HepG2 (cell line): ENCODE data around the gene SLC2A10. TPM values are rescaled to one million over a fixed set of nuclear protein-coding genes. Genes with fewer than 3 reads are reported as not detected.

Source experiments
- BRD4 ChIP-seq: sonication (generic); formaldehyde crosslinking; IDR thresholded peaks from 2 replicates; pipeline ENCODE4 v1.4.0; 2020; ENCODE audit warnings: missing genetic modification reagents
- CHD4 ChIP-seq: fragments of 200-600 bp; sonication (generic); IDR thresholded peaks from 2 replicates; pipeline ENCODE4 v1.7.0; 2017; ENCODE audit warnings: mild to moderate bottlenecking, low read length, borderline replicate concordance
- EP300 ChIP-seq, 3 experiments: sonication (generic) in 1 of 3; formaldehyde crosslinking in 1 of 3; IDR thresholded peaks; 2 replicates each; pipeline versions ENCODE4 v1.5.1 to v1.6.1; 2011 to 2020; ENCODE audit warnings: low read depth in 2 of 3, low read length in 2 of 3, borderline replicate concordance in 1 of 3, improper control_type of control experiment in 1 of 3, mild to moderate bottlenecking in 1 of 3, missing genetic modification reagents in 1 of 3, moderate library complexity in 1 of 3
- HNF4A ChIP-seq: sonication (generic); formaldehyde crosslinking; IDR thresholded peaks from 2 replicates; pipeline ENCODE4 v1.4.0; 2020; ENCODE audit warnings: missing genetic modification reagents
- HOXA3 ChIP-seq: sonication (generic); formaldehyde crosslinking; IDR thresholded peaks from 2 replicates; pipeline ENCODE4 v1.5.0; 2020; ENCODE audit warnings: missing genetic modification reagents
- KAT8 ChIP-seq: IDR thresholded peaks from 2 replicates; pipeline ENCODE4 v1.6.1; 2016; ENCODE audit warnings: missing genetic modification reagents, missing compliant biosample characterization
- KLF9 ChIP-seq: IDR thresholded peaks from 2 replicates; pipeline ENCODE4 v1.6.1; 2016; ENCODE audit warnings: low read depth
- MIER2 ChIP-seq: IDR thresholded peaks from 2 replicates; pipeline ENCODE4 v1.6.1; 2016; ENCODE audit warnings: missing biosample characterization, missing genetic modification reagents
- MYC ChIP-seq: sonication (generic); formaldehyde crosslinking; IDR thresholded peaks from 2 replicates; pipeline ENCODE4 v1.9.0; 2021; ENCODE audit warnings: missing genetic modification reagents, borderline replicate concordance
- RCOR2 ChIP-seq: IDR thresholded peaks from 2 replicates; pipeline ENCODE4 v1.6.1; 2016; ENCODE audit warnings: missing biosample characterization, missing genetic modification reagents
- SKI ChIP-seq: fragments of 450-650 bp; IDR thresholded peaks from one replicate; pipeline ENCODE4 v1.6.1; 2018; ENCODE audit warnings: mild to moderate bottlenecking; ENCODE audit not compliant: partially characterized antibody
- TARDBP ChIP-seq: sonication (generic); formaldehyde crosslinking; IDR thresholded peaks from 2 replicates; pipeline ENCODE4 v1.8.0; 2022; ENCODE audit warnings: mild to moderate bottlenecking, missing genetic modification reagents
- TEAD3 ChIP-seq: optimal IDR thresholded peaks from 2 replicates; pipeline ENCODE3; 2016; ENCODE audit warnings: borderline replicate concordance
- ZBTB7B ChIP-seq: sonication (generic); formaldehyde crosslinking; IDR thresholded peaks from 2 replicates; pipeline ENCODE4 v1.4.0; 2020; ENCODE audit warnings: missing genetic modification reagents
- ZMYM3 ChIP-seq: sonication (generic); formaldehyde crosslinking; IDR thresholded peaks from 2 replicates; pipeline ENCODE4 v1.5.1; 2020; ENCODE audit warnings: mild to moderate bottlenecking, missing genetic modification reagents
- ZSCAN20 ChIP-seq: sonication (generic); formaldehyde crosslinking; IDR thresholded peaks from 2 replicates; pipeline ENCODE4 v1.4.0; 2020; ENCODE audit warnings: missing genetic modification reagents, mild to moderate bottlenecking, borderline replicate concordance
- polyA plus RNA-seq, 8 experiments: library from polyadenylated mRNA; depleted of rRNA in 3 of 8; stranded (reverse) in 7 of 8; unstranded in 1 of 8; fragments of >200 nt; fragmentation: Illumina TruSeq in 4 of 8; extraction: Trizol in 4 of 8; gene quantifications; 2 replicates each; pipeline versions ENCODE4 v1.2.1 to v1.2.3, GENCODE V29; 2011 to 2016; ENCODE audit warnings: low read depth in 4 of 8, missing spikeins in 1 of 8, mixed read lengths in 1 of 8; ENCODE audit not compliant: insufficient read depth in 1 of 8
- total RNA-seq, 5 experiments: library from RNA; depleted of rRNA; stranded (reverse); fragments of >200 nt; fragmentation: Illumina TruSeq; extraction: Trizol; gene quantifications; 2 replicates each; pipeline ENCODE4 v1.2.3, GENCODE V29; 2016; ENCODE audit warnings: low read depth in 1 of 5
- TF ChIP-seq, protein P1 (sequence below): IDR thresholded peaks from 2 replicates; pipeline ENCODE4 v1.6.1; 2016
- TF ChIP-seq, protein P2 (sequence below): sonication (generic); formaldehyde crosslinking; IDR thresholded peaks from 2 replicates; pipeline ENCODE4 v1.4.0; 2020; ENCODE audit warnings: missing genetic modification reagents, borderline replicate concordance
- TF ChIP-seq, protein P3 (sequence below): sonication (generic); formaldehyde crosslinking; conservative IDR thresholded peaks from 2 replicates; pipeline ENCODE4 v1.4.0; 2020; ENCODE audit warnings: mild to moderate bottlenecking, missing genetic modification reagents, moderate library complexity
- TF ChIP-seq, protein P4 (sequence below): sonication (generic); IDR thresholded peaks from 2 replicates; pipeline ENCODE4 v1.6.1; 2016; ENCODE audit warnings: low read depth, borderline replicate concordance

SLC2A10 gene
- total and polyA plus RNA-seq, 2 of the 13 experiments (the other 11 are each of a cell fraction or from before 2014, with no cell fraction given), result 16.0 to 18.4 TPM

DNA sequence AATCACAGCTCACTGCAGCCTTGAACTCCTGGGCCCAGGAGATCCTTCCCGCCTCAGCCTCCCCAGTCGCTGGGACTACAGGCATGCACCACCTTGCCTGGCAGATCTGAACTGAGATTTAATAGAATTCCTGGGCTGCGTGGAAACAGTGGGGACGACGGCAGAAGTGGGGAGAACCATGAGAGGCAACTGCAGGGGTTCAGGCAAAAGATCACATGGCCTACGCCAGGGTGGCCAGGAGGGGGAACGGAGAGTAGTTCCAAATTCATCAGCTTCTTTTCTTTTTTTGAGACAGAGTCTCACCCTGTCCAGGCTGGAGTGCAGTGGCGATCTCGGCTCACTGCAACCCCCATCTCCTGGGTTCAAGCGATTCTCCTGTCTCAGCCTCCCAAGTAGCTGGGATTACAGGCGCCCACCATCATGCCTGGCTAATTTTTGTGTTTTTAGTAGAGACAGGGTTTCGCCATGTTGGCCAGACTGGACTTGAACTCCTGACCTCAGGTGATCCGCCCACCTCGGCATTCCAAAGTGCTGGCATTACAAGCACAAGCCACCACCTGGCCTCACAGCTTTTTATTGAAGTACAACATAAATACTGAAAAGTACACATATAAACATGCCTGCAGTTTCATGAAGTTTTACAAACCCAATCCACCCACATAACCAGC is 32.7 kb upstream of the SLC2A10 start (continued):
- TF ChIP-seq, protein P1, sequence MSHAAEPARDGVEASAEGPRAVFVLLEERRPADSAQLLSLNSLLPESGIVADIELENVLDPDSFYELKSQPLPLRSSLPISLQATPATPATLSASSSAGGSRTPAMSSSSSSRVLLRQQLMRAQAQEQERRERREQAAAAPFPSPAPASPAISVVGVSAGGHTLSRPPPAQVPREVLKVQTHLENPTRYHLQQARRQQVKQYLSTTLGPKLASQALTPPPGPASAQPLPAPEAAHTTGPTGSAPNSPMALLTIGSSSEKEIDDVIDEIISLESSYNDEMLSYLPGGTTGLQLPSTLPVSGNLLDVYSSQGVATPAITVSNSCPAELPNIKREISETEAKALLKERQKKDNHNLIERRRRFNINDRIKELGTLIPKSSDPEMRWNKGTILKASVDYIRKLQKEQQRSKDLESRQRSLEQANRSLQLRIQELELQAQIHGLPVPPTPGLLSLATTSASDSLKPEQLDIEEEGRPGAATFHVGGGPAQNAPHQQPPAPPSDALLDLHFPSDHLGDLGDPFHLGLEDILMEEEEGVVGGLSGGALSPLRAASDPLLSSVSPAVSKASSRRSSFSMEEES (CRISPR knock-in tag), result 0 out of 2 replicates have a peak, but pooled peaks have one; percentile 26
- TF ChIP-seq EP300 (IDR thresholded peaks at IDR 0.05; ENCODE audit: low read depth in 2 of 2, low read length in 2 of 2) (peak in 1 of 2 experiments; percentile 46; a peak in 1 of 4 replicates), EP300 (CRISPR knock-in tag; IDR thresholded peaks at IDR 0.05; ENCODE audit: borderline replicate concordance) (peak; percentile 52; the same call in 1 of the 2 replicates), TARDBP (CRISPR knock-in tag) (0 out of 2 replicates have a peak, but pooled peaks have one; percentile 51), HNF4A (CRISPR knock-in tag) (peak; percentile 75), CHD4 (peak; percentile 82; the same call in 1 of the 2 replicates), ZBTB7B (CRISPR knock-in tag) (peak; percentile 56), TEAD3 (peak; percentile 78), ZMYM3 (CRISPR knock-in tag) (0 out of 2 replicates have a peak, but pooled peaks have one; percentile 9), KAT8 (CRISPR knock-in tag) (peak; percentile 43), MYC (CRISPR knock-in tag) (peak; percentile 32; the same call in 1 of the 2 replicates), SKI (peak; percentile 97), MIER2 (CRISPR knock-in tag) (0 out of 2 replicates have a peak, but pooled peaks have one; percentile 22), KLF9 (CRISPR knock-in tag) (peak; percentile 19; the same call in 1 of the 2 replicates), RCOR2 (CRISPR knock-in tag) (peak; percentile 58; the same call in 1 of the 2 replicates), ZSCAN20 (0 out of 2 replicates have a peak, but pooled peaks have one; percentile 48), BRD4 (CRISPR knock-in tag) (peak; percentile 58; the same call in 1 of the 2 replicates), HOXA3 (CRISPR knock-in tag) (peak; percentile 80)
- TF ChIP-seq, protein P2, sequence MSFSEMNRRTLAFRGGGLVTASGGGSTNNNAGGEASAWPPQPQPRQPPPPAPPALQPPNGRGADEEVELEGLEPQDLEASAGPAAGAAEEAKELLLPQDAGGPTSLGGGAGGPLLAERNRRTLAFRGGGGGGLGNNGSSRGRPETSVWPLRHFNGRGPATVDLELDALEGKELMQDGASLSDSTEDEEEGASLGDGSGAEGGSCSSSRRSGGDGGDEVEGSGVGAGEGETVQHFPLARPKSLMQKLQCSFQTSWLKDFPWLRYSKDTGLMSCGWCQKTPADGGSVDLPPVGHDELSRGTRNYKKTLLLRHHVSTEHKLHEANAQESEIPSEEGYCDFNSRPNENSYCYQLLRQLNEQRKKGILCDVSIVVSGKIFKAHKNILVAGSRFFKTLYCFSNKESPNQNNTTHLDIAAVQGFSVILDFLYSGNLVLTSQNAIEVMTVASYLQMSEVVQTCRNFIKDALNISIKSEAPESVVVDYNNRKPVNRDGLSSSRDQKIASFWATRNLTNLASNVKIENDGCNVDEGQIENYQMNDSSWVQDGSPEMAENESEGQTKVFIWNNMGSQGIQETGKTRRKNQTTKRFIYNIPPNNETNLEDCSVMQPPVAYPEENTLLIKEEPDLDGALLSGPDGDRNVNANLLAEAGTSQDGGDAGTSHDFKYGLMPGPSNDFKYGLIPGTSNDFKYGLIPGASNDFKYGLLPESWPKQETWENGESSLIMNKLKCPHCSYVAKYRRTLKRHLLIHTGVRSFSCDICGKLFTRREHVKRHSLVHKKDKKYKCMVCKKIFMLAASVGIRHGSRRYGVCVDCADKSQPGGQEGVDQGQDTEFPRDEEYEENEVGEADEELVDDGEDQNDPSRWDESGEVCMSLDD (CRISPR knock-in tag), result 0 out of 2 replicates have a peak, but pooled peaks have one; percentile 48
- TF ChIP-seq, protein P3, sequence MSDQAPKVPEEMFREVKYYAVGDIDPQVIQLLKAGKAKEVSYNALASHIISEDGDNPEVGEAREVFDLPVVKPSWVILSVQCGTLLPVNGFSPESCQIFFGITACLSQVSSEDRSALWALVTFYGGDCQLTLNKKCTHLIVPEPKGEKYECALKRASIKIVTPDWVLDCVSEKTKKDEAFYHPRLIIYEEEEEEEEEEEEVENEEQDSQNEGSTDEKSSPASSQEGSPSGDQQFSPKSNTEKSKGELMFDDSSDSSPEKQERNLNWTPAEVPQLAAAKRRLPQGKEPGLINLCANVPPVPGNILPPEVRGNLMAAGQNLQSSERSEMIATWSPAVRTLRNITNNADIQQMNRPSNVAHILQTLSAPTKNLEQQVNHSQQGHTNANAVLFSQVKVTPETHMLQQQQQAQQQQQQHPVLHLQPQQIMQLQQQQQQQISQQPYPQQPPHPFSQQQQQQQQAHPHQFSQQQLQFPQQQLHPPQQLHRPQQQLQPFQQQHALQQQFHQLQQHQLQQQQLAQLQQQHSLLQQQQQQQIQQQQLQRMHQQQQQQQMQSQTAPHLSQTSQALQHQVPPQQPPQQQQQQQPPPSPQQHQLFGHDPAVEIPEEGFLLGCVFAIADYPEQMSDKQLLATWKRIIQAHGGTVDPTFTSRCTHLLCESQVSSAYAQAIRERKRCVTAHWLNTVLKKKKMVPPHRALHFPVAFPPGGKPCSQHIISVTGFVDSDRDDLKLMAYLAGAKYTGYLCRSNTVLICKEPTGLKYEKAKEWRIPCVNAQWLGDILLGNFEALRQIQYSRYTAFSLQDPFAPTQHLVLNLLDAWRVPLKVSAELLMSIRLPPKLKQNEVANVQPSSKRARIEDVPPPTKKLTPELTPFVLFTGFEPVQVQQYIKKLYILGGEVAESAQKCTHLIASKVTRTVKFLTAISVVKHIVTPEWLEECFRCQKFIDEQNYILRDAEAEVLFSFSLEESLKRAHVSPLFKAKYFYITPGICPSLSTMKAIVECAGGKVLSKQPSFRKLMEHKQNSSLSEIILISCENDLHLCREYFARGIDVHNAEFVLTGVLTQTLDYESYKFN (CRISPR knock-in tag), result peak; percentile 29; the same call in 1 of the 2 replicates
- TF ChIP-seq, protein P4, sequence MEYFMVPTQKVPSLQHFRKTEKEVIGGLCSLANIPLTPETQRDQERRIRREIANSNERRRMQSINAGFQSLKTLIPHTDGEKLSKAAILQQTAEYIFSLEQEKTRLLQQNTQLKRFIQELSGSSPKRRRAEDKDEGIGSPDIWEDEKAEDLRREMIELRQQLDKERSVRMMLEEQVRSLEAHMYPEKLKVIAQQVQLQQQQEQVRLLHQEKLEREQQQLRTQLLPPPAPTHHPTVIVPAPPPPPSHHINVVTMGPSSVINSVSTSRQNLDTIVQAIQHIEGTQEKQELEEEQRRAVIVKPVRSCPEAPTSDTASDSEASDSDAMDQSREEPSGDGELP, result peak; percentile 31; the same call in 1 of the 2 replicates
